Natural killer cell (primary cell): ENCODE results near the gene FGGY. TPM values are rescaled to one million over a fixed set of nuclear protein-coding genes. Genes with fewer than 3 reads are reported as not detected.

Experiments
- ATAC-seq, 3 donors: fragments of 150-1000 bp in 2 of 3; fragments of 200-7000 bp in 1 of 3; cut with Tn5 transposase; 1 replicate in 1 of 3; 2 replicates in 2 of 3; pipeline ENCODE4 v1.10.0; 2021; ENCODE audit warnings: mild to moderate bottlenecking in 2 of 3, moderate library complexity in 2 of 3
- DNase-seq, 2 donors: peaks; one replicate each; pipeline versions ENCODE4 v3.0.0 to v3.0.0-alpha.2; 2013 to 2021; ENCODE audit warnings: mixed read lengths in 1 of 2
- H3K27ac ChIP-seq: one replicate; pipeline ENCODE4 v1.5.1; 2013; ENCODE audit warnings: mild to moderate bottlenecking, low read length
- H3K27me3 ChIP-seq: one replicate; pipeline ENCODE4 v1.6.1; 2013; ENCODE audit warnings: low read length; ENCODE audit not compliant: control insufficient read depth, insufficient read depth
- H3K36me3 ChIP-seq: one replicate; pipeline ENCODE4 v1.6.1; 2013; ENCODE audit warnings: low read length; ENCODE audit not compliant: control insufficient read depth, insufficient read depth
- H3K4me1 ChIP-seq: one replicate; pipeline ENCODE4 v1.6.1; 2013; ENCODE audit warnings: low read length; ENCODE audit not compliant: control insufficient read depth, insufficient read depth
- H3K4me3 ChIP-seq: one replicate; pipeline ENCODE4 v1.5.1; 2013; ENCODE audit warnings: low read length
- H3K9me3 ChIP-seq: one replicate; pipeline ENCODE4 v1.6.1; 2013; ENCODE audit warnings: low read length; ENCODE audit not compliant: control insufficient read depth, insufficient read depth
- H3K27ac Mint-ChIP-seq, 2 donors: one replicate each; pipeline ENCODE4 v1.8.0; 2022; ENCODE audit warnings: mild to moderate bottlenecking in 2 of 2, mixed read lengths in 2 of 2, moderate library complexity in 1 of 2
- H3K27me3 Mint-ChIP-seq, 2 donors: one replicate each; pipeline ENCODE4 v1.8.0; 2022; ENCODE audit warnings: low read depth in 2 of 2, mixed read lengths in 2 of 2
- H3K36me3 Mint-ChIP-seq: one replicate; pipeline ENCODE4 v1.8.0; 2022; ENCODE audit warnings: mixed read lengths
- H3K4me1 Mint-ChIP-seq, 2 donors: one replicate each; pipeline ENCODE4 v1.8.0; 2022; ENCODE audit warnings: mixed read lengths in 2 of 2
- H3K4me3 Mint-ChIP-seq: one replicate; pipeline ENCODE4 v1.8.0; 2022; ENCODE audit warnings: mild to moderate bottlenecking, moderate library complexity, mixed read lengths
- H3K9me3 Mint-ChIP-seq, 2 donors: one replicate each; pipeline ENCODE4 v1.8.0; 2022; ENCODE audit warnings: mixed read lengths in 2 of 2
- CTCF ChIP-seq: fragments of 200-600 bp; IDR thresholded peaks from one replicate; pipeline ENCODE4 v1.8.0; 2022; ENCODE audit warnings: antibody characterized with exemption
- WGBS: methylation state at CpG from one replicate; pipeline ENCODE4 v1.1.7; 2013; ENCODE audit warnings: missing lambda C conversion rate; ENCODE audit not compliant: insufficient coverage; 5-methylcytosine and 5-hydroxymethylcytosine counted together
- intact Hi-C: fragments of 100-400 bp; cut with micrococcal nuclease; formaldehyde crosslinking; loops from one replicate; pipeline ENCODE4 v1.14.2; 2022
- total RNA-seq, 4 donors: library from RNA; stranded (reverse); fragments of 120-200 nt in 1 of 4; gene quantifications; one replicate each; pipeline versions ENCODE4 v1.2.3 to v1.2.4, GENCODE V29; 2013 to 2022

FGGY gene
- total RNA-seq, 3 donors from 2014 or later (not counting 1 experiment from before 2014, with no cell fraction given), result 21.8 to 31.5 (median 21.8) TPM

GRCh38 chr1:59271561-59272260, 25.2 kb upstream of the FGGY start:
- no peaks in the 10 kb centered on the region for H3K36me3 ChIP-seq
- H3K4me3 ChIP-seq, result no peak overlapping the region
- Mint-ChIP-seq H3K9me3 (no peaks in the 10 kb centered on the region), H3K27ac (no peak overlapping the region), H3K4me1 (peaks cover 7 to 10% of the 10 kb centered on the region in 2 donors), H3K27me3 (peaks cover 6 to 14% of the 10 kb centered on the region in 2 donors), H3K4me3 (no peak overlapping the region), H3K36me3 (no peaks in the 10 kb centered on the region)
- intact Hi-C loops, result no loop called here
- no peak for TF ChIP-seq CTCF
- no CpG with 5 or more reads among the region's 2 CpGs for WGBS
- H3K27me3 ChIP-seq, result peaks cover 2% of the 10 kb centered on the region
- no peaks in the 10 kb centered on the region for H3K9me3 ChIP-seq
- ATAC-seq (no peak), DNase-seq (no peak)
- H3K27ac ChIP-seq, result no peak overlapping the region
- H3K4me1 ChIP-seq, result no peaks in the 10 kb centered on the region

DNA sequence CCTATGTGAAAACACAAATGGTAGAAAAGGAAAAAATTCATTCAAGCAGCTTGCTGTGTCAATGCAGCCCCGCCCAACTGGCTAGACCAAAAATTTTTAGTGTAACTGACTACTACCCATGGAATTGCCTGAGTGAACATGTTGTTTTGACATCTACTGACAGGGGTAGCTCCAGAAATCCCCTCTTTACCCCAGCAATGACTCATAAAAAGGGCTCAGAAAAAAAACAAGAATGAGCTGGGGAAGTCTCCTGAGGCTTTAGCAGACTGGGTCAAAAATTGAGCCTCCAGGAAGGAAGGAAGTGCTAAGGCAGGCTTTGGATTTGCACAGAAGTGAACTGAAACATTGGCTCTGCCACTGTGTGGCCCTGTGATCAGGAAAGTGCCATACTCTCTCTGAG, 24.4 kb upstream of the FGGY start:
- H3K27me3 Mint-ChIP-seq, result peaks cover 6 to 22% of the 10 kb centered on the region in 2 donors
- H3K4me3 Mint-ChIP-seq, result no peak overlapping the region
- no peaks in the 10 kb centered on the region for H3K36me3 ChIP-seq
- no peak for TF ChIP-seq CTCF
- no peaks in the 10 kb centered on the region for H3K9me3 ChIP-seq
- ATAC-seq (no peak), DNase-seq (no peak)
- no peaks in the 10 kb centered on the region for H3K4me1 ChIP-seq
- H3K9me3 Mint-ChIP-seq, result no peaks in the 10 kb centered on the region
- no peak overlapping the region for H3K27ac ChIP-seq
- peaks cover 2% of the 10 kb centered on the region for H3K27me3 ChIP-seq
- H3K4me3 ChIP-seq, result no peak overlapping the region
- H3K4me1 Mint-ChIP-seq, result peaks cover 7 to 10% of the 10 kb centered on the region in 2 donors
- H3K36me3 Mint-ChIP-seq, result no peaks in the 10 kb centered on the region
- H3K27ac Mint-ChIP-seq, result no peak overlapping the region
- 14% methylated on average over 1 of the region's 1 CpG for WGBS
- intact Hi-C loops, result no loop called here

DNA sequence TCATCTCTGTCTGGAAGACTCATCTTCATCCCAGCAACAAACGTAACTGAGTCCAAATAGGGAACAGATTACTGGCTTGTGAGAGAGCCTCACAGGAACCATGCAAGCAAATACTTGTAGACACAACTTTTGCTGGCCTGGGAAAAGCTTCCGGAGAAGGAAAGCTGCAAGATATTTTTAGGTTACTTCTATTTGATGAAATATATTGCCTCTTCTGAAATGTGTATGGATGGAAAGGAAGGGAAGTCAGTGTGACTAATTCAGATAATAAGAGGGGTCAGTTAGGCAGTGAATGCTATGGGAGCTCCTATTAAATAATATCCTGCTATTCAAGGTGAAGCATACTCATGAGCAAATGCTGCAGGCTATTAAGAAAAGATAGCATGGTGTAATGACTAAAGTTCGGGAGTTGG, 20.4 kb upstream of the FGGY start:
- no peaks in the 10 kb centered on the region for H3K36me3 ChIP-seq
- H3K27ac ChIP-seq, result no peak overlapping the region
- no peak for TF ChIP-seq CTCF
- H3K27me3 ChIP-seq, result peaks cover 2% of the 10 kb centered on the region
- H3K4me1 ChIP-seq, result no peaks in the 10 kb centered on the region
- Mint-ChIP-seq H3K4me1 (no peaks in the 10 kb centered on the region), H3K27me3 (peaks cover 6 to 35% of the 10 kb centered on the region in 2 donors), H3K9me3 (no peaks in the 10 kb centered on the region), H3K4me3 (no peak overlapping the region), H3K27ac (no peak overlapping the region), H3K36me3 (no peaks in the 10 kb centered on the region)
- intact Hi-C loops, result no loop called here
- no peak overlapping the region for H3K4me3 ChIP-seq
- no peaks in the 10 kb centered on the region for H3K9me3 ChIP-seq
- ATAC-seq (no peak), DNase-seq (no peak)
- WGBS, result 70% methylated on average over 2 of the region's 3 CpGs
